22Rv1 (cell line): Measurements from ENCODE around the gene RRAD.

Experiments used
- H3K27ac ChIP-seq: fragments of 450-650 bp; 2 replicates; pipeline ENCODE4 v1.5.1; 2017
- ZFX ChIP-seq: fragments of 450-650 bp; IDR thresholded peaks from 2 replicates; pipeline ENCODE4 v1.6.1; 2017; ENCODE audit warnings: antibody characterized with exemption, borderline replicate concordance
- TF ChIP-seq, protein P1 (sequence below): fragments of 450-650 bp; IDR thresholded peaks from 2 replicates; pipeline ENCODE4 v1.5.1; 2017; ENCODE audit warnings: mild to moderate bottlenecking

Gene RRAD

GRCh38 chr16:66918355-66918754 lies 7.0 kb downstream of the RRAD start:
- no peak overlapping the region for H3K27ac ChIP-seq
- no peak for TF ChIP-seq ZFX
- TF ChIP-seq, protein P1, sequence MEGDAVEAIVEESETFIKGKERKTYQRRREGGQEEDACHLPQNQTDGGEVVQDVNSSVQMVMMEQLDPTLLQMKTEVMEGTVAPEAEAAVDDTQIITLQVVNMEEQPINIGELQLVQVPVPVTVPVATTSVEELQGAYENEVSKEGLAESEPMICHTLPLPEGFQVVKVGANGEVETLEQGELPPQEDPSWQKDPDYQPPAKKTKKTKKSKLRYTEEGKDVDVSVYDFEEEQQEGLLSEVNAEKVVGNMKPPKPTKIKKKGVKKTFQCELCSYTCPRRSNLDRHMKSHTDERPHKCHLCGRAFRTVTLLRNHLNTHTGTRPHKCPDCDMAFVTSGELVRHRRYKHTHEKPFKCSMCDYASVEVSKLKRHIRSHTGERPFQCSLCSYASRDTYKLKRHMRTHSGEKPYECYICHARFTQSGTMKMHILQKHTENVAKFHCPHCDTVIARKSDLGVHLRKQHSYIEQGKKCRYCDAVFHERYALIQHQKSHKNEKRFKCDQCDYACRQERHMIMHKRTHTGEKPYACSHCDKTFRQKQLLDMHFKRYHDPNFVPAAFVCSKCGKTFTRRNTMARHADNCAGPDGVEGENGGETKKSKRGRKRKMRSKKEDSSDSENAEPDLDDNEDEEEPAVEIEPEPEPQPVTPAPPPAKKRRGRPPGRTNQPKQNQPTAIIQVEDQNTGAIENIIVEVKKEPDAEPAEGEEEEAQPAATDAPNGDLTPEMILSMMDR: no peak

- H3K27ac ChIP-seq: no peak overlapping the region
- TF ChIP-seq ZFX: no peak
- TF ChIP-seq, protein P1: no peak
These were observed 7.6 kb downstream of the RRAD start for GRCh38 chr16:66917741-66918140.

GRCh38 chr16:66916518-66916917 lies 8.8 kb downstream of the RRAD start:
- TF ChIP-seq ZFX: no peak
- TF ChIP-seq, protein P1: no peak
- no peak overlapping the region for H3K27ac ChIP-seq

DNA sequence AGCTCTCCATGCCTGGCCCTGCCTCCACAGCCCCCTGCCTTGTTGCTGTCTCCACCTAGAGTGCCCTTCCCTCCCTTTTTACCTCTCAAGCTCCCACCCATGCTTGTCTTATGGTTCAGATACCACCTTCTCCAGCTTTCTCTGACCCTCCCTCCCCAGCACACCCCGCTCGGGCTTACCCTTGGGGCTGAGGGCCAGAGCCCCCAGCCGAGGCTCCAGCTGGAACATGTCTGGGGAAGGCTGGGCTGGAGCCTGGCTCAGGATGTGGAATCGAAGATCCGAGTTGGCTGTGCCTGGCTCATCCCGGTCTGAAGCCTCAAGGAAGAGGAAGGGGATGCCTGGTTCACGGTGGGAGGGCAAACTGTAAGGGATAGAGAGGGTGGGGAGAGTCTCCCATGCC lies 10.3 kb downstream of the RRAD start:
- H3K27ac ChIP-seq: no peak overlapping the region
- TF ChIP-seq, protein P1: no peak
- no peak for TF ChIP-seq ZFX

GRCh38 chr16:66914541-66914940 lies 10.8 kb downstream of the RRAD start:
- TF ChIP-seq ZFX: no peak
- TF ChIP-seq, protein P1: no peak
- no peak overlapping the region for H3K27ac ChIP-seq

- TF ChIP-seq ZFX: no peak
- no peak overlapping the region for H3K27ac ChIP-seq
These were observed 11.6 kb downstream of the RRAD start for GRCh38 chr16:66913711-66914110.

GRCh38 chr16:66913081-66913480 lies 12.3 kb downstream of the RRAD start:
- H3K27ac ChIP-seq: no peak overlapping the region
- TF ChIP-seq, protein P1: no peak
- no peak for TF ChIP-seq ZFX

DNA sequence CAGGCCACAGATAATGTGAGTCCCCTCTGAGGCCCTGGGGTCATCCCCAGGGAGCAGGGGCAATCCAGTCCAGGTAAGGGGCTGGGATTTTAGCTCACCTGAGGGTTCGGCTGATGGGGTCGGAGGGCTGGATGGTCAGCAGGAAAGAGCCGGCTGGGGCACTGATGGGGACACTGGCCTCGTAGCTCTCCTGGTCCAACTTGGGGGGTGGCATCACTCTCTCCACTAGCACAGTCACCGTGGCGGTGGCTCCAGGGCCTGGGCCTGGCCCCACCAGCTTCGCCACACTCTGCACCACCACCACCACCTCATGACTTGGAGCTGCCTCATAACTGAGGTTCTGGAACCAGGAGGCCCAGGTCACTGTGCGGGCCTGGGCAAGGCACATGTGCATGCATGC lies 13.5 kb downstream of the RRAD start:
- H3K27ac ChIP-seq: no peak overlapping the region

More for the DNA sequence above, 13.5 kb downstream of the RRAD start:
- TF ChIP-seq, protein P1: no peak
- TF ChIP-seq ZFX: no peak
